LNCaP clone FGC (cell line): ENCODE measurements around the gene TSPAN17.

Experiments
- DNase-seq: peaks from one replicate; pipeline ENCODE4 v3.0.0-alpha.2; 2011; ENCODE audit warnings: low read depth
- H3K4me3 ChIP-seq: 2 replicates; pipeline ENCODE4 v1.5.1; 2011; ENCODE audit warnings: mild to moderate bottlenecking, low read depth, low read length, control low read depth
- CTCF ChIP-seq: IDR thresholded peaks from 2 replicates; pipeline ENCODE4 v1.5.1; 2012; ENCODE audit warnings: mild to moderate bottlenecking; ENCODE audit not compliant: control insufficient read depth, insufficient read depth; ENCODE audit errors: extremely low read depth

TSPAN17 gene

GRCh38 chr5:176702671-176703641 lies 55.7 kb downstream of the TSPAN17 start:
- H3K4me3 ChIP-seq: no peak overlapping the region
- TF ChIP-seq CTCF: no peak
- DNase-seq: no peak

- no peak for DNase-seq
- no peak overlapping the region for H3K4me3 ChIP-seq
- no peak for TF ChIP-seq CTCF
Observed at GRCh38 chr5:176703857-176704256, 56.6 kb downstream of the TSPAN17 start.

GRCh38 chr5:176704355-176704754 lies 57.1 kb downstream of the TSPAN17 start:
- no peak for DNase-seq
- no peak for TF ChIP-seq CTCF
- no peak overlapping the region for H3K4me3 ChIP-seq

- no peak for DNase-seq
- TF ChIP-seq CTCF: no peak
Observed at GRCh38 chr5:176704817-176705216, 57.5 kb downstream of the TSPAN17 start.

More at GRCh38 chr5:176704817-176705216, 57.5 kb downstream of the TSPAN17 start:
- no peak overlapping the region for H3K4me3 ChIP-seq
